AG09319 (cell line): ENCODE measurements around the gene PSORS1C1.
"Not testable (repeated sequence)": the region's sequence is repeated elsewhere in the genome, so short reads cannot be mapped to it uniquely, and the experiment has no call there.

ENCODE experiments used
- DNase-seq: peaks from one replicate; pipeline ENCODE4 v3.0.0-alpha.2; 2010; ENCODE audit warnings: low read depth; ENCODE audit errors: extremely low read depth
- CTCF ChIP-seq: IDR thresholded peaks from 2 replicates; pipeline ENCODE4 v1.5.1; 2011; ENCODE audit warnings: low read depth, mild to moderate bottlenecking, inconsistent platforms, low read length, moderate library complexity

Gene PSORS1C1

GRCh38 chr6:31161216-31162126 lies 46.9 kb downstream of the PSORS1C1 start:
- TF ChIP-seq CTCF: no peak
- DNase-seq: no peak

DNA sequence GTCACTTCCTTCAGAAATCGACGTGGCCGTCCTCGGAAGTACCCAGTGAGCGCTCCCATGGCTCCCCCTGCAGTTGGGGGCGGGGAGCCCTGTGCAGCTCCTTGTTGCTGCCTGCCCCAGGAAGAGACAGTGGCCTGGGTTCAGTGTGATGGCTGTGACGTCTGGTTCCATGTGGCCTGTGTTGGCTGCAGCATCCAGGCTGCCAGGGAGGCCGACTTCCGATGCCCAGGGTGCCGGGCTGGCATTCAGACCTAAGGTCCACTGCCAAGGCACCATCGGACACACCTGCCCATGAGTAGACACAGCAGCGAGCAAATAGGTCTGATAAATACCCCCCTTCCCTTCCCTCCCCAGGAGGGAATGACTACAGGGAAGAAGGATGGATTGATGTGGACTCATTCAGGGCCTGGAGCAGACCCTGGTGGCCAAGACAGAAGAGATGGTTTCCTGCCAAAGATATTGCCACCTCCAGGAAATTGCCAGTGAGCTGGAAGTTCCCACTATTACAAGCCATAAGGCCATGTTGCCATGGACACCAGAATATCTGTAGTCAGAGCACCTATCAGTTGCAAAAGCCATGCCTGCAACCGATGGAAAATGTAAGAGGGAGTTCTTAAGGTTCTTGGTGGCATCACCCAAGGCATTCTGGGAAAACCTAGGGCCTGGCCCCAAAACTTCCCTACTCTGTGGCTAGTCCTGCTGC lies 48.0 kb downstream of the PSORS1C1 start:
- DNase-seq: no peak
- TF ChIP-seq CTCF: no peak

DNA sequence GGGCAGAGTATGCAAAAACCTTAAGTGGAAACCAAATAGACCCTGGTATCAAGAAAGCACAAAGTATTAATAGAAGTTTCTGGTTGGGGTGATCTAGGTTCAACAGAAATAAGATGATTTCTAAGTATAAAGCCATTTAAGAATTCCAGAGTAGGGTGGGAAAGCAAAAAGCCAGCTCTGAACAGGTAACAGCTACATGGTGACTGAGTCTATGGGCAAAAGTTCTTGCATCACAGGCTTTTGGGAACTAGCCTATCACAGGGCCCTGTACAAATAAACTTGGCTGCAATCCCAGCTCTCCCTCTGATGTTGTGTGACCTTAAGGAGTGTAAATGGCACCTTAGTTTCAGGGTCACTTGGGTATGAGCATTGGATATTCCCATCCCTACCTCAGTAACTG lies 49.3 kb downstream of the PSORS1C1 start:
- TF ChIP-seq CTCF: no peak
- DNase-seq: no peak

DNA sequence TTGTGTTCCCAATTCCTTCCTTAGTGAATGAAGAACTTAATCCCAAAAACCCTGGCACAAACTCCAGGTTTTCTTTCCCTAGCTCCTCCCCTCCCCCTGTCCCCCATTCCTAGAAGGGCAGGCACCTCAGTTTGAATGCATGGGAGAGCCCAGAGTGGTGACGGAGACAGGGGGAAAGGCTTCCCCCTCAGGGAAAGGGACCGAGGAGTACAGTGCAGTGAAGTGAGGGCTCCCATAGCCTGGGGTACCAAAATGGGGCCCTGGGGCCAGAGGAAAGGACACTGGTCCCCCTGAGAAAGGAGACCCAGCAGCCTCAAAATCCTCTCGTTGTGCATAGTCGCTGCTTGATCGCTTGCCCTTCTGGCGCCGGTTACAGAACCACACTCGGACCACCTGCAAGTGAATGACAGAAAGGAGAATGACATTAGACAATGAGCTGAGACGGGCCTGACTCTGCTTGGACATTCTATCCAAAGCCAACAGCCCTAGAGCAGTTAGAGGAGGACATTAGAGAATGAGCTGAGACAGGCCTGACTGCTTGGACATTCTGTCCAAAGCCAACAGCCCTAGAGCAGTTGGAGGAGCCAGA lies 50.0 kb downstream of the PSORS1C1 start:
- DNase-seq: not testable (repeated sequence)

DNA sequence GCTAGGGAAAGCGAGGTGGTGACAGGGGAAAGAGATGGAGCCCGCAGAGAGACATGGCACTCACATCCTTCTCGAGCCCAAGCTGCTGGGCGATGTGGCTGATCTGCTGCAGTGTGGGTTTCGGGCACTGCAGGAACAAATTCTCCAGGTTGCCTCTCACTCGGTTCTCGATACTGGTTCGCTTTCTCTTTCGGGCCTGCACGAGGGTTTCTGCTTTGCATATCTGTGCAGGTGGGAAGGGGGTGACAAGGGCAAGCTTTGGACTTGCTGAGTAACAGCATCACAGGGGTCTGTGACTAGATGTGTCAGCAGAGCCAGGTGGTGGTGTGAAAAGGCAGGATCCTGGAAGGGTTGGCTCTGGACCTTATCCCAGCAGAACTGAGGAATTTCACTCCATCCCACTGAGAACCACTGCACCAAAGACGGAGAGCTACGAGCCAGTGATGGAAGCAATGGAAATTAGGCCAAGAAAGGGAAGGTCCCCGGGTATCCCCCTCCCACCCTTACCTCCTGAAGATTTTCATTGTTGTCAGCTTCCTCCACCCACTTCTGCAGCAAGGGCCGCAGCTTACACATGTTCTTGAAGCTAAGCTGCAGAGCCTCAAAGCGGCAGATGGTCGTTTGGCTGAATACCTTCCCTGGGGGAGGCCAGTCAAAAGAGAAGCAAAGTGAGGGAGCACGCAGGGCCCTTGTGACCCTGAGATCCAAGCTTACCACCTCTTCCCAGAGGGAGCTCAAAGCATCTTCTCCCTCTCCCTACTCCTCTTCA lies 50.6 kb downstream of the PSORS1C1 start:
- DNase-seq: not testable (repeated sequence)

GRCh38 chr6:31165986-31166385 lies 51.4 kb downstream of the PSORS1C1 start:
- no peak for DNase-seq
- no peak for TF ChIP-seq CTCF

DNA sequence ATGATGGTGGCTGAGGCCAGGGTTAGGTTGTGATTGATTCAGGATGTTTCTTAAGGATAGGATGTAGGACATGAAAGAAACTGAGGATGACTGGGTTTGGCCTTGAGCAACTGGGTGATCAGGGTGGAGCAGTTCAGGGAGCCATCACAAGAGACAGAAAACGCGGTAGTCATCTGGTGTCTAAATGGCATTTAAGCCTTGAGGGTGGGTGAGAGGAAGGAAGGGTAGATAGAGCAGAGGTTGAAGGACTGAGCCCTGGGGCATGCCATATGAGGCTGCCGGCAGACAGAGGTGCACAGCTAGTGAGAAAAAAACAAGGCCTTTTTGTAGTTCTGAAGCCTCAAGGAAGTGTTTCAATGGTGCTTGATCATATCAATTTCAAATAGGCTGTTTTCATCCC lies 54.0 kb downstream of the PSORS1C1 start:
- no peak for DNase-seq

More for the DNA sequence above, 54.0 kb downstream of the PSORS1C1 start:
- no peak for TF ChIP-seq CTCF
